K562 (cell line): ENCODE results near the gene DOCK1. TPM values are rescaled to one million over a fixed set of nuclear protein-coding genes. Genes with fewer than 3 reads are reported as not detected.

Source experiments
- ATAC-seq: fragments of 200-7000 bp; cut with Tn5 transposase; 3 replicates; pipeline ENCODE4 v1.9.1; 2020; ENCODE audit warnings: moderate library complexity
- BruUV-seq: library from RNA; stranded (reverse); fragments of 400-500 nt; replicated peaks from 2 replicates; lab custom pipeline; 2021; lab: Mats Ljungman, UMichigan
- CTCF ChIA-PET: fragments of 300-600 bp; formaldehyde crosslinking; extraction: SDS; loops from one replicate; lab custom pipeline; 2021; ENCODE audit warnings: low intra/inter-chr PET ratio; lab: Yijun Ruan, JAX
- POLR2A ChIA-PET: fragments of 300-600, 350-650 bp; sonication (Branson Sonifier 250); formaldehyde crosslinking; extraction: SDS; loops from one replicate; lab custom pipeline; 2021; ENCODE audit warnings: antibody characterized with exemption, inconsistent platforms; lab: Yijun Ruan, JAX
- DNase-seq, 4 experiments: peaks; one replicate each; pipeline versions ENCODE4 v3.0.0 to v3.0.0-alpha.2; 2011 to 2018; ENCODE audit warnings: low spot score in 3 of 4, mixed read lengths in 3 of 4; ENCODE audit errors: extremely low read depth in 1 of 4
- FAIRE-seq: peaks from 2 replicates; lab custom pipeline; 2011; peaks lifted over from hg19 to GRCh38; lab: Jason Lieb, UNC
- H2AFZ ChIP-seq: 2 replicates; pipeline ENCODE4 v1.6.0; 2011; ENCODE audit warnings: low read depth, low read length, control low read depth, inconsistent platforms
- H3K27ac ChIP-seq: fragments of 200-600 bp; 3 replicates; pipeline ENCODE4 v1.8.0; 2011; ENCODE audit warnings: low read depth, mild to moderate bottlenecking, control low read depth, inconsistent platforms, low read length, moderate library complexity, mixed read lengths; ENCODE audit errors: extremely low read depth
- H3K27me3 ChIP-seq, 2 experiments: fragments of 300-600 bp in 1 of 2; 2 replicates in 1 of 2; 3 replicates in 1 of 2; pipeline versions ENCODE4 v1.6.0 to v1.8.0; 2011; ENCODE audit warnings: inconsistent platforms in 2 of 2, low read length in 2 of 2, mild to moderate bottlenecking in 1 of 2, mixed read lengths in 1 of 2, moderate library complexity in 1 of 2; ENCODE audit not compliant: control insufficient read depth in 2 of 2, insufficient read depth in 2 of 2
- H3K36me3 ChIP-seq: fragments of 300-600 bp; 3 replicates; pipeline ENCODE4 v1.8.0; 2011; ENCODE audit warnings: mild to moderate bottlenecking, low read length, inconsistent platforms; ENCODE audit not compliant: control insufficient read depth, insufficient read depth
- H3K4me1 ChIP-seq, 2 experiments: fragments of 200-600 bp in 1 of 2; replicated peaks in 1 of 2; 2 replicates in 1 of 2; 3 replicates in 1 of 2; pipeline versions ENCODE4 v1.5.1 to v1.8.0; 2011; ENCODE audit warnings: inconsistent platforms in 2 of 2, low read length in 2 of 2, mild to moderate bottlenecking in 1 of 2, mixed read lengths in 1 of 2, moderate library complexity in 1 of 2; ENCODE audit not compliant: control insufficient read depth in 2 of 2, insufficient read depth in 2 of 2
- H3K4me2 ChIP-seq: 2 replicates; pipeline ENCODE4 v1.6.1; 2011; ENCODE audit warnings: low read length, control low read depth, inconsistent platforms, mixed read lengths; ENCODE audit not compliant: insufficient read depth
- H3K4me3 ChIP-seq: fragments of 200-600 bp; sonication (generic), shearing (Covaris generic); 2 replicates; pipeline ENCODE4 v1.5.1; 2016; ENCODE audit warnings: control low read depth, inconsistent platforms
- H3K79me2 ChIP-seq: fragments of 200-600 bp; 3 replicates; pipeline ENCODE4 v1.8.0; 2011; ENCODE audit warnings: low read length, inconsistent platforms; ENCODE audit not compliant: control insufficient read depth, insufficient read depth
- H3K9ac ChIP-seq, 2 experiments: 2 replicates each; pipeline versions ENCODE4 v1.6.0 to v1.6.1; 2011; ENCODE audit warnings: low read depth in 2 of 2, low read length in 2 of 2, control low read depth in 1 of 2, inconsistent platforms in 1 of 2, mild to moderate bottlenecking in 1 of 2, mixed read lengths in 1 of 2; ENCODE audit not compliant: insufficient read depth in 1 of 2
- H3K9me1 ChIP-seq: one replicate; pipeline ENCODE4 v1.6.0; 2011; ENCODE audit warnings: inconsistent platforms, mild to moderate bottlenecking, low read length, moderate library complexity; ENCODE audit not compliant: control insufficient read depth, insufficient read depth
- H3K9me3 ChIP-seq: replicated peaks from 2 replicates; pipeline ENCODE4 v1.5.1; 2011; ENCODE audit warnings: low read depth, low read length, inconsistent platforms; ENCODE audit not compliant: control insufficient read depth, insufficient read depth
- H4K20me1 ChIP-seq: replicated peaks from 2 replicates; pipeline ENCODE4 v1.6.1; 2011; ENCODE audit warnings: low read length, inconsistent platforms, mixed read lengths; ENCODE audit not compliant: control insufficient read depth, insufficient read depth
- HDAC6 ChIP-seq: IDR thresholded peaks from 2 replicates; pipeline ENCODE4 v1.6.1; 2012; ENCODE audit warnings: low read depth, mild to moderate bottlenecking, control low read depth, inconsistent platforms, low read length, moderate library complexity
- HNRNPH1 ChIP-seq: fragments of 200-400 bp; formaldehyde crosslinking; optimal IDR thresholded peaks from 2 replicates; pipeline ENCODE3; 2017; ENCODE audit warnings: low read depth, mild to moderate bottlenecking, low read length, moderate library complexity
- HSF4 ChIP-seq: fragments of 250-450 bp; sonication (Bioruptor Pico); IDR thresholded peaks from 2 replicates; pipeline ENCODE4 v2.1.2; 2022; ENCODE audit warnings: mild to moderate bottlenecking, moderate library complexity, borderline replicate concordance
- KLF6 ChIP-seq: fragments of 250-450 bp; sonication (Bioruptor Pico); IDR thresholded peaks from 2 replicates; pipeline ENCODE4 v1.4.0; 2020; ENCODE audit warnings: mild to moderate bottlenecking, moderate library complexity, borderline replicate concordance
- RFX1 ChIP-seq: fragments of 450-650 bp; IDR thresholded peaks from 2 replicates; pipeline ENCODE4 v1.6.1; 2016; ENCODE audit warnings: mild to moderate bottlenecking, moderate library complexity
- SMARCC2 ChIP-seq: fragments of 450-650 bp; IDR thresholded peaks from 2 replicates; pipeline ENCODE4 v1.6.1; 2017; ENCODE audit warnings: antibody characterized with exemption, moderate library complexity, mild to moderate bottlenecking, low read depth
- TGIF2 ChIP-seq: sonication (generic); formaldehyde crosslinking; IDR thresholded peaks from 2 replicates; pipeline ENCODE4 v1.8.1; 2022; ENCODE audit warnings: mild to moderate bottlenecking, missing genetic modification reagents, moderate library complexity
- ZNF124 ChIP-seq: sonication (generic); formaldehyde crosslinking; IDR thresholded peaks from 2 replicates; pipeline ENCODE4 v1.8.1; 2022; ENCODE audit warnings: missing genetic modification reagents
- ZNF316 ChIP-seq: fragments of 450-650 bp; IDR thresholded peaks from 2 replicates; pipeline ENCODE4 v1.6.1; 2016
- ZNF324 ChIP-seq: fragments of 250-450 bp; sonication (Bioruptor Pico); IDR thresholded peaks from 2 replicates; pipeline ENCODE4 v1.4.0; 2020; ENCODE audit warnings: mild to moderate bottlenecking
- ZNF77 ChIP-seq: fragments of 250-450 bp; sonication (Bioruptor Pico); IDR thresholded peaks from 2 replicates; pipeline ENCODE4 v1.5.0; 2020
- WGBS: fragments of 100-300 bp; shearing (Covaris generic); methylation state at CpG from one replicate; pipeline ENCODE4 v1.1.6; 2016; ENCODE audit warnings: low coverage, mixed read lengths; ENCODE audit not compliant: insufficient coverage; ENCODE audit errors: missing lambda C conversion rate; 5-methylcytosine and 5-hydroxymethylcytosine counted together
- in situ Hi-C: fragments of 300-500 bp; cut with MboI; formaldehyde crosslinking; loops from 4 replicates; pipeline ENCODE4 v1.15.0; 2018; ENCODE audit warnings: inconsistent platforms, mixed read lengths
- intact Hi-C: fragments of 100-400 bp; cut with micrococcal nuclease; formaldehyde crosslinking; loops from 2 replicates; pipeline ENCODE4 v1.14.2; 2022
- polyA plus RNA-seq, 8 experiments: library from polyadenylated mRNA; depleted of rRNA in 4 of 8; stranded (reverse) in 5 of 8; unstranded in 3 of 8; fragments of >200 nt; fragmentation: Nextera tagmentation in 2 of 8; fragmentation: Illumina TruSeq in 1 of 8; extraction: Ambion mirVana in 2 of 8; extraction: Trizol in 1 of 8; gene quantifications; 2 replicates each; pipeline versions ENCODE4 v1.2.1 to v1.2.3, GENCODE V29; 2011 to 2014; ENCODE audit warnings: inconsistent platforms in 1 of 8, missing spikeins in 1 of 8
- total RNA-seq, 7 experiments: library from RNA; depleted of rRNA in 6 of 7; stranded (reverse); fragments of >200 nt in 6 of 7; fragmentation: Illumina TruSeq in 2 of 7; extraction: Trizol in 2 of 7; gene quantifications; 2 replicates each; pipeline versions ENCODE4 v1.2.1 to v1.2.3, GENCODE V29; 2011 to 2021; ENCODE audit warnings: low replicate concordance in 1 of 7

DOCK1 gene
- total and polyA plus RNA-seq, 9 of the 15 experiments (the other 6 are each of a cell fraction or from before 2014, with no cell fraction given), result 0.31 TPM; not detected in 8

- Histone ChIP-seq H3K9ac (no peak overlapping the region), H3K79me2 (no peaks in the 10 kb centered on the region), H3K4me2 (no peak overlapping the region), H3K4me3 (no peak overlapping the region), H3K4me1 (no peaks in the 10 kb centered on the region), H3K36me3 (no peaks in the 10 kb centered on the region), H3K27me3 (no peaks in the 10 kb centered on the region), H3K27ac (no peak overlapping the region), H4K20me1 (no peaks in the 10 kb centered on the region), H2AFZ (no peak overlapping the region), H3K9me3 (no peaks in the 10 kb centered on the region), H3K9me1 (no peaks in the 10 kb centered on the region)
- ChIA-PET CTCF (no interaction called here), POLR2A (no interaction called here)
- DNase-seq, result no peak
- 1% methylated on average over 7 of the region's 8 CpGs for WGBS
- ATAC-seq, result no peak
- no TSS peak for BruUV-seq
- no peak for FAIRE-seq
- in situ Hi-C loops, result no loop called here
- intact Hi-C loops, result no loop called here
- TF ChIP-seq SMARCC2 (no peak), KLF6 (no peak), HSF4 (CRISPR knock-in tag) (no peak), TGIF2 (CRISPR knock-in tag) (no peak), ZNF124 (CRISPR knock-in tag) (no peak), ZNF77 (CRISPR knock-in tag) (no peak), ZNF316 (no peak), RFX1 (no peak), ZNF324 (no peak), HDAC6 (no peak), HNRNPH1 (no peak)
Observed at GRCh38 chr10:127459918-127460317, 554.7 kb downstream of the DOCK1 start.
